ENCODE measurements around the gene ZNF536. TPM values are rescaled to one million over a fixed set of nuclear protein-coding genes. Genes with fewer than 3 reads are reported as not detected.

Gene ZNF536
- total RNA-seq, 2 experiments from 2014 or later: not detected

- Mint-ChIP-seq H3K27ac (no peak overlapping the region), H3K27me3 (peaks cover 2% of the 10 kb centered on the region), H3K4me3 (no peak overlapping the region), H3K9me3 (no peaks in the 10 kb centered on the region), H3K36me3 (no peaks in the 10 kb centered on the region), H3K4me1 (no peaks in the 10 kb centered on the region)
- ATAC-seq (ENCODE audit: low read depth): no peak
- POLR2A ChIA-PET: no interaction called here
- DNase-seq: no peak
Measured at GRCh38 chr19:30579419-30579818, 207.2 kb downstream of the ZNF536 start.

- DNase-seq: no peak
- Mint-ChIP-seq H3K4me3 (no peak overlapping the region), H3K27ac (no peak overlapping the region), H3K9me3 (no peaks in the 10 kb centered on the region), H3K36me3 (no peaks in the 10 kb centered on the region), H3K27me3 (peaks cover 4% of the 10 kb centered on the region), H3K4me1 (no peaks in the 10 kb centered on the region)
- POLR2A ChIA-PET: no interaction called here
- ATAC-seq (ENCODE audit: low read depth): no peak
Measured at GRCh38 chr19:30580673-30581072, 208.5 kb downstream of the ZNF536 start.

- no peak overlapping the region for H3K27ac Mint-ChIP-seq
- H3K4me1 Mint-ChIP-seq: no peaks in the 10 kb centered on the region
- POLR2A ChIA-PET: no interaction called here
- H3K9me3 Mint-ChIP-seq: no peaks in the 10 kb centered on the region
- H3K27me3 Mint-ChIP-seq: peaks cover 4% of the 10 kb centered on the region
- DNase-seq: no peak
- no peak for ATAC-seq (ENCODE audit: low read depth)
- no peaks in the 10 kb centered on the region for H3K36me3 Mint-ChIP-seq
- H3K4me3 Mint-ChIP-seq: no peak overlapping the region
Measured at GRCh38 chr19:30584090-30584489, 211.9 kb downstream of the ZNF536 start.

- no peak overlapping the region for H3K27ac Mint-ChIP-seq
- no peaks in the 10 kb centered on the region for H3K36me3 Mint-ChIP-seq
- no peaks in the 10 kb centered on the region for H3K4me1 Mint-ChIP-seq
- no peak overlapping the region for H3K4me3 Mint-ChIP-seq
- ATAC-seq (ENCODE audit: low read depth): no peak
- no peaks in the 10 kb centered on the region for H3K9me3 Mint-ChIP-seq
- POLR2A ChIA-PET: no interaction called here
- H3K27me3 Mint-ChIP-seq: peaks cover 4% of the 10 kb centered on the region
- DNase-seq: no peak
Measured at GRCh38 chr19:30587869-30588268, 215.7 kb downstream of the ZNF536 start.

GRCh38 chr19:30590596-30591229, 218.5 kb downstream of the ZNF536 start:
- H3K4me3 Mint-ChIP-seq: no peak overlapping the region
- POLR2A ChIA-PET: no interaction called here
- DNase-seq (no peak), ATAC-seq (ENCODE audit: low read depth) (no peak)
- no peaks in the 10 kb centered on the region for H3K36me3 Mint-ChIP-seq
- H3K27me3 Mint-ChIP-seq: no peaks in the 10 kb centered on the region
- no peaks in the 10 kb centered on the region for H3K4me1 Mint-ChIP-seq
- H3K9me3 Mint-ChIP-seq: no peaks in the 10 kb centered on the region
- no peak overlapping the region for H3K27ac Mint-ChIP-seq

- DNase-seq: no peak
- H3K4me1 Mint-ChIP-seq: no peaks in the 10 kb centered on the region
- H3K4me3 Mint-ChIP-seq: no peak overlapping the region
- no peaks in the 10 kb centered on the region for H3K36me3 Mint-ChIP-seq
- no peaks in the 10 kb centered on the region for H3K9me3 Mint-ChIP-seq
- H3K27me3 Mint-ChIP-seq: no peaks in the 10 kb centered on the region
- ATAC-seq (ENCODE audit: low read depth): no peak
- POLR2A ChIA-PET: no interaction called here
- H3K27ac Mint-ChIP-seq: no peak overlapping the region
Measured at GRCh38 chr19:30593356-30593755, 221.2 kb downstream of the ZNF536 start.

GRCh38 chr19:30593975-30594745, 222.0 kb downstream of the ZNF536 start:
- Mint-ChIP-seq H3K4me3 (no peak overlapping the region), H3K27ac (no peak overlapping the region), H3K4me1 (no peaks in the 10 kb centered on the region), H3K36me3 (no peaks in the 10 kb centered on the region), H3K27me3 (no peaks in the 10 kb centered on the region), H3K9me3 (no peaks in the 10 kb centered on the region)
- POLR2A ChIA-PET: no interaction called here
- no peak for ATAC-seq (ENCODE audit: low read depth)
- no peak for DNase-seq

GRCh38 chr19:30596268-30596667, 224.1 kb downstream of the ZNF536 start:
- Mint-ChIP-seq H3K36me3 (no peaks in the 10 kb centered on the region), H3K9me3 (no peaks in the 10 kb centered on the region), H3K27ac (no peak overlapping the region), H3K27me3 (no peaks in the 10 kb centered on the region), H3K4me1 (no peaks in the 10 kb centered on the region), H3K4me3 (no peak overlapping the region)
- ATAC-seq (ENCODE audit: low read depth) (no peak), DNase-seq (no peak)
- POLR2A ChIA-PET: no interaction called here

GRCh38 chr19:30596813-30597399, 224.7 kb downstream of the ZNF536 start:
- H3K9me3 Mint-ChIP-seq: no peaks in the 10 kb centered on the region
- no peak overlapping the region for H3K27ac Mint-ChIP-seq
- no peak for DNase-seq
- no peaks in the 10 kb centered on the region for H3K36me3 Mint-ChIP-seq
- no peaks in the 10 kb centered on the region for H3K4me1 Mint-ChIP-seq
- POLR2A ChIA-PET: no interaction called here
- no peak for ATAC-seq (ENCODE audit: low read depth)
- no peak overlapping the region for H3K4me3 Mint-ChIP-seq
- H3K27me3 Mint-ChIP-seq: no peaks in the 10 kb centered on the region

GRCh38 chr19:30598688-30599087, 226.5 kb downstream of the ZNF536 start:
- no peaks in the 10 kb centered on the region for H3K36me3 Mint-ChIP-seq
- POLR2A ChIA-PET: no interaction called here
- H3K4me3 Mint-ChIP-seq: no peak overlapping the region
- no peaks in the 10 kb centered on the region for H3K9me3 Mint-ChIP-seq
- H3K27me3 Mint-ChIP-seq: no peaks in the 10 kb centered on the region
- DNase-seq (no peak), ATAC-seq (ENCODE audit: low read depth) (no peak)
- H3K4me1 Mint-ChIP-seq: no peaks in the 10 kb centered on the region
- no peak overlapping the region for H3K27ac Mint-ChIP-seq

- no peaks in the 10 kb centered on the region for H3K27me3 Mint-ChIP-seq
- ATAC-seq (ENCODE audit: low read depth) (no peak), DNase-seq (no peak)
- H3K9me3 Mint-ChIP-seq: no peaks in the 10 kb centered on the region
- no peaks in the 10 kb centered on the region for H3K36me3 Mint-ChIP-seq
- no peak overlapping the region for H3K4me3 Mint-ChIP-seq
- POLR2A ChIA-PET: no interaction called here
- no peak overlapping the region for H3K27ac Mint-ChIP-seq
- H3K4me1 Mint-ChIP-seq: no peaks in the 10 kb centered on the region
Measured at GRCh38 chr19:30602661-30603350, 230.6 kb downstream of the ZNF536 start.

GRCh38 chr19:30604657-30605056, 232.5 kb downstream of the ZNF536 start:
- H3K36me3 Mint-ChIP-seq: no peaks in the 10 kb centered on the region
- ATAC-seq (ENCODE audit: low read depth): no peak
- H3K27me3 Mint-ChIP-seq: no peaks in the 10 kb centered on the region
- H3K9me3 Mint-ChIP-seq: peaks cover 2% of the 10 kb centered on the region
- H3K4me1 Mint-ChIP-seq: no peaks in the 10 kb centered on the region
- POLR2A ChIA-PET: no interaction called here
- DNase-seq: no peak
- H3K27ac Mint-ChIP-seq: no peak overlapping the region
- H3K4me3 Mint-ChIP-seq: no peak overlapping the region

GRCh38 chr19:30605333-30605732, 233.1 kb downstream of the ZNF536 start:
- H3K4me1 Mint-ChIP-seq: no peaks in the 10 kb centered on the region
- ATAC-seq (ENCODE audit: low read depth) (no peak), DNase-seq (no peak)
- POLR2A ChIA-PET: no interaction called here
- no peak overlapping the region for H3K27ac Mint-ChIP-seq
- no peak overlapping the region for H3K4me3 Mint-ChIP-seq
- peaks cover 2% of the 10 kb centered on the region for H3K9me3 Mint-ChIP-seq
- H3K36me3 Mint-ChIP-seq: no peaks in the 10 kb centered on the region
- H3K27me3 Mint-ChIP-seq: no peaks in the 10 kb centered on the region

Data from activated naive CD8-positive, alpha-beta T cell treated with anti-CD3 and anti-CD28 coated beads, Interleukin-2, amount 10 ng/mL, durations not matched to agents 7 days and 5 days (primary cell).